H9 (cell line): ENCODE results near the gene KLHL34. TPM values are rescaled to one million over a fixed set of nuclear protein-coding genes. Genes with fewer than 3 reads are reported as not detected.

ENCODE experiments used
- DNase-seq: peaks from one replicate; pipeline ENCODE4 v3.0.0-alpha.2; 2017
- H2AFZ ChIP-seq: one replicate; pipeline ENCODE4 v1.6.1; 2013; ENCODE audit warnings: mild to moderate bottlenecking, low read length, control low read depth, moderate library complexity
- H2AK5ac ChIP-seq: 2 replicates; pipeline ENCODE4 v1.6.1; 2013; ENCODE audit warnings: low read length, control low read depth, mixed read lengths; ENCODE audit not compliant: insufficient read length
- H2BK120ac ChIP-seq: one replicate; pipeline ENCODE4 v1.6.1; 2013; ENCODE audit warnings: low read depth, mild to moderate bottlenecking, low read length, control low read depth, inconsistent platforms; ENCODE audit not compliant: poor library complexity, severe bottlenecking
- H2BK12ac ChIP-seq: 2 replicates; pipeline ENCODE4 v1.6.1; 2013; ENCODE audit warnings: low read length, control low read depth, mixed read lengths, low read depth; ENCODE audit not compliant: insufficient read length
- H2BK15ac ChIP-seq: 2 replicates; pipeline ENCODE4 v1.6.1; 2013; ENCODE audit warnings: low read depth, low read length, control low read depth
- H2BK20ac ChIP-seq: one replicate; pipeline ENCODE4 v1.6.1; 2013; ENCODE audit warnings: low read depth, mild to moderate bottlenecking, low read length, control low read depth, inconsistent platforms; ENCODE audit not compliant: poor library complexity, severe bottlenecking
- H2BK5ac ChIP-seq: 2 replicates; pipeline ENCODE4 v1.6.1; 2013; ENCODE audit warnings: low read length, control low read depth, mixed read lengths; ENCODE audit not compliant: insufficient read length
- H3K14ac ChIP-seq: 2 replicates; pipeline ENCODE4 v1.6.1; 2013; ENCODE audit warnings: low read length, control low read depth; ENCODE audit not compliant: insufficient read depth
- H3K18ac ChIP-seq: 2 replicates; pipeline ENCODE4 v1.6.1; 2013; ENCODE audit warnings: low read depth, mild to moderate bottlenecking, mixed read lengths, low read length, control low read depth; ENCODE audit not compliant: insufficient read length
- H3K23ac ChIP-seq: 2 replicates; pipeline ENCODE4 v1.6.1; 2013; ENCODE audit warnings: low read length, control low read depth, mixed read lengths, low read depth; ENCODE audit not compliant: insufficient read length
- H3K23me2 ChIP-seq: 2 replicates; pipeline ENCODE4 v1.6.1; 2013; ENCODE audit warnings: low read depth, mild to moderate bottlenecking, mixed read lengths, low read length, control low read depth; ENCODE audit not compliant: insufficient read length, poor library complexity, severe bottlenecking
- H3K27ac ChIP-seq: 2 replicates; pipeline ENCODE4 v1.5.1; 2013; ENCODE audit warnings: low read length, control low read depth, mixed read lengths, low read depth; ENCODE audit not compliant: insufficient read length
- H3K27me3 ChIP-seq: 2 replicates; pipeline ENCODE4 v1.6.1; 2013; ENCODE audit warnings: low read length, control low read depth, inconsistent platforms; ENCODE audit not compliant: insufficient read depth
- H3K4ac ChIP-seq: 2 replicates; pipeline ENCODE4 v1.6.1; 2013; ENCODE audit warnings: low read depth, mild to moderate bottlenecking, control low read depth, inconsistent platforms, low read length, moderate library complexity
- H3K4me1 ChIP-seq: 2 replicates; pipeline ENCODE4 v1.6.1; 2013; ENCODE audit warnings: low read length, control low read depth, inconsistent platforms; ENCODE audit not compliant: insufficient read depth
- H3K4me2 ChIP-seq: 2 replicates; pipeline ENCODE4 v1.6.1; 2013; ENCODE audit warnings: low read length, control low read depth, mixed read lengths; ENCODE audit not compliant: insufficient read length, insufficient read depth
- H3K56ac ChIP-seq: 2 replicates; pipeline ENCODE4 v1.6.1; 2013; ENCODE audit warnings: low read depth, mild to moderate bottlenecking, mixed read lengths, low read length, control low read depth; ENCODE audit not compliant: insufficient read length
- H3K79me1 ChIP-seq: 2 replicates; pipeline ENCODE4 v1.6.1; 2013; ENCODE audit warnings: low read depth, mild to moderate bottlenecking, moderate library complexity, low read length, control low read depth, inconsistent platforms; ENCODE audit not compliant: insufficient read depth, poor library complexity, severe bottlenecking
- H3K79me2 ChIP-seq: 2 replicates; pipeline ENCODE4 v1.6.1; 2013; ENCODE audit warnings: low read length, control low read depth, inconsistent platforms; ENCODE audit not compliant: insufficient read depth
- H3K9ac ChIP-seq: 2 replicates; pipeline ENCODE4 v1.6.1; 2013; ENCODE audit warnings: low read length, control low read depth, mixed read lengths; ENCODE audit not compliant: insufficient read length; ENCODE audit errors: extremely low read depth
- H3K9me3 ChIP-seq: one replicate; pipeline ENCODE4 v1.6.1; 2013; ENCODE audit warnings: low read depth, low read length, inconsistent platforms; ENCODE audit not compliant: control insufficient read depth
- H3T11ph ChIP-seq: one replicate; pipeline ENCODE4 v1.6.1; 2013; ENCODE audit warnings: mild to moderate bottlenecking, low read length, control low read depth, inconsistent platforms
- H4K20me1 ChIP-seq: one replicate; pipeline ENCODE4 v1.6.1; 2013; ENCODE audit not compliant: control insufficient read depth, insufficient read length, insufficient read depth
- H4K5ac ChIP-seq: 2 replicates; pipeline ENCODE4 v1.6.1; 2013; ENCODE audit warnings: low read depth, mild to moderate bottlenecking, mixed read lengths, low read length, control low read depth; ENCODE audit not compliant: insufficient read length
- H4K8ac ChIP-seq: replicated peaks from 2 replicates; pipeline ENCODE4 v1.6.1; 2013; ENCODE audit warnings: low read length, control low read depth, mixed read lengths, low read depth; ENCODE audit not compliant: insufficient read length
- H4K91ac ChIP-seq: 2 replicates; pipeline ENCODE4 v1.6.1; 2013; ENCODE audit warnings: low read depth, mild to moderate bottlenecking, moderate library complexity, mixed read lengths, low read length, control low read depth; ENCODE audit not compliant: insufficient read length
- H3K27ac Mint-ChIP-seq, 3 experiments: 2 replicates in 2 of 3; 3 replicates in 1 of 3; pipeline ENCODE4 v1.8.0; 2020 to 2021; ENCODE audit warnings: mixed read lengths in 3 of 3, mild to moderate bottlenecking in 1 of 3, moderate library complexity in 1 of 3
- H3K27me3 Mint-ChIP-seq: 2 replicates; pipeline ENCODE4 v1.8.0; 2021; ENCODE audit warnings: low read depth, mild to moderate bottlenecking, moderate library complexity, mixed read lengths
- H3K36me3 Mint-ChIP-seq, 3 experiments: 2 replicates in 2 of 3; 3 replicates in 1 of 3; pipeline ENCODE4 v1.8.0; 2020 to 2021; ENCODE audit warnings: low read depth in 3 of 3, mixed read lengths in 3 of 3; ENCODE audit not compliant: insufficient read depth in 1 of 3
- H3K4me1 Mint-ChIP-seq, 2 experiments: 2 replicates each; pipeline ENCODE4 v1.8.0; 2020; ENCODE audit warnings: mixed read lengths in 2 of 2
- H3K4me3 Mint-ChIP-seq, 2 experiments: 2 replicates in 1 of 2; 3 replicates in 1 of 2; pipeline ENCODE4 v1.8.0; 2020 to 2021; ENCODE audit warnings: mild to moderate bottlenecking in 2 of 2, mixed read lengths in 2 of 2, moderate library complexity in 1 of 2
- H3K9me3 Mint-ChIP-seq, 2 experiments: 2 replicates in 1 of 2; 3 replicates in 1 of 2; pipeline ENCODE4 v1.8.0; 2020; ENCODE audit warnings: mild to moderate bottlenecking in 2 of 2, mixed read lengths in 2 of 2, moderate library complexity in 1 of 2
- WGBS: extraction: QIAGEN DNeasy Blood & Tissue Kit; methylation state at CpG from one replicate; pipeline ENCODE4 v1.1.7; 2013; ENCODE audit warnings: missing lambda C conversion rate, low lambda C conversion rate, mixed read lengths; ENCODE audit not compliant: insufficient read length; ENCODE audit errors: extremely low coverage; 5-methylcytosine and 5-hydroxymethylcytosine counted together
- total RNA-seq: library from RNA; stranded (reverse); gene quantifications from 2 replicates; pipeline ENCODE4 v1.2.1, GENCODE V29; 2021
- TF ChIP-seq, protein P1 (sequence below): fragments of 200-600 bp; sonication (generic); conservative IDR thresholded peaks from 3 replicates; pipeline ENCODE4 v1.8.0; 2021; ENCODE audit warnings: antibody characterized with exemption, mild to moderate bottlenecking

Gene KLHL34
- total RNA-seq, 1 experiment from 2014 or later = not detected

- no peak overlapping the region for H3K4ac ChIP-seq
- no peaks in the 10 kb centered on the region; the same call in 1 of the 2 replicates for H3K4me1 ChIP-seq
- H4K8ac ChIP-seq = no peak overlapping the region
- no peak overlapping the region for H2BK20ac ChIP-seq
- no peaks in the 10 kb centered on the region for H3K79me2 ChIP-seq
- no peak overlapping the region for H2AFZ ChIP-seq
- no peak overlapping the region for H3K4me3 Mint-ChIP-seq
- peaks cover 6 to 40% of the 10 kb centered on the region in 2 experiments; a peak in 4 of 5 replicates for H3K9me3 Mint-ChIP-seq
- H3K27me3 ChIP-seq = no peaks in the 10 kb centered on the region
- no peak overlapping the region for H3K27ac ChIP-seq
- H4K20me1 ChIP-seq = no peaks in the 10 kb centered on the region
- WGBS = no CpG with 5 or more reads among the region's 4 CpGs
- no peaks in the 10 kb centered on the region for H3K9me3 ChIP-seq
- H4K5ac ChIP-seq = no peak overlapping the region
- DNase-seq = no peak
- H3K9ac ChIP-seq = no peak overlapping the region
- H2AK5ac ChIP-seq = no peak overlapping the region
- H3K36me3 Mint-ChIP-seq = peaks cover 0 to 5% (median 0%) of the 10 kb centered on the region in 3 experiments; a peak in 1 of 7 replicates
- TF ChIP-seq, protein P1, sequence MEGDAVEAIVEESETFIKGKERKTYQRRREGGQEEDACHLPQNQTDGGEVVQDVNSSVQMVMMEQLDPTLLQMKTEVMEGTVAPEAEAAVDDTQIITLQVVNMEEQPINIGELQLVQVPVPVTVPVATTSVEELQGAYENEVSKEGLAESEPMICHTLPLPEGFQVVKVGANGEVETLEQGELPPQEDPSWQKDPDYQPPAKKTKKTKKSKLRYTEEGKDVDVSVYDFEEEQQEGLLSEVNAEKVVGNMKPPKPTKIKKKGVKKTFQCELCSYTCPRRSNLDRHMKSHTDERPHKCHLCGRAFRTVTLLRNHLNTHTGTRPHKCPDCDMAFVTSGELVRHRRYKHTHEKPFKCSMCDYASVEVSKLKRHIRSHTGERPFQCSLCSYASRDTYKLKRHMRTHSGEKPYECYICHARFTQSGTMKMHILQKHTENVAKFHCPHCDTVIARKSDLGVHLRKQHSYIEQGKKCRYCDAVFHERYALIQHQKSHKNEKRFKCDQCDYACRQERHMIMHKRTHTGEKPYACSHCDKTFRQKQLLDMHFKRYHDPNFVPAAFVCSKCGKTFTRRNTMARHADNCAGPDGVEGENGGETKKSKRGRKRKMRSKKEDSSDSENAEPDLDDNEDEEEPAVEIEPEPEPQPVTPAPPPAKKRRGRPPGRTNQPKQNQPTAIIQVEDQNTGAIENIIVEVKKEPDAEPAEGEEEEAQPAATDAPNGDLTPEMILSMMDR = no peak
- no peak overlapping the region for H2BK15ac ChIP-seq
- H2BK5ac ChIP-seq = no peak overlapping the region
- H2BK12ac ChIP-seq = no peak overlapping the region
- no peak overlapping the region for H3K14ac ChIP-seq
- H3K79me1 ChIP-seq = no peaks in the 10 kb centered on the region
- no peak overlapping the region for H3K23ac ChIP-seq
- no peaks in the 10 kb centered on the region for H3K27me3 Mint-ChIP-seq
- H3K27ac Mint-ChIP-seq = no peak overlapping the region
- H4K91ac ChIP-seq = no peak overlapping the region
- H3K4me1 Mint-ChIP-seq = peaks cover 9 to 11% of the 10 kb centered on the region in 2 experiments
- no peak overlapping the region for H3T11ph ChIP-seq
- H3K18ac ChIP-seq = no peak overlapping the region
- no peaks in the 10 kb centered on the region for H3K23me2 ChIP-seq
- no peak overlapping the region for H3K56ac ChIP-seq
- H3K4me2 ChIP-seq = no peak overlapping the region
- H2BK120ac ChIP-seq = no peak overlapping the region
Measured at GRCh38 chrX:21705225-21705624, 47.1 kb upstream of the KLHL34 start.
